Measurements from ENCODE around the gene CBLL1. TPM values are rescaled to one million over a fixed set of nuclear protein-coding genes. Genes with fewer than 3 reads are reported as not detected.
A peak's percentile ranks its signal among the peaks of the same experiment; 100 is the strongest.

Gene CBLL1
- total and polyA plus RNA-seq, 2 of the 13 experiments (the other 11 are each of a cell fraction or from before 2014, with no cell fraction given) = 8.8 to 10.5 TPM

GRCh38 chr7:107779647-107780099 lies 35.7 kb downstream of the CBLL1 start (continued):
- TF ChIP-seq BHLHE40 (IDR thresholded peaks at IDR 0.05; ENCODE audit: low read length) = peak; percentile 41; the same call in 1 of the 2 replicates
- TF ChIP-seq ZNF431 (CRISPR knock-in tag; IDR thresholded peaks at IDR 0.05; ENCODE audit: borderline replicate concordance, low read depth) = peak; percentile 70; the same call in 1 of the 2 replicates
- TF ChIP-seq PPARG (CRISPR knock-in tag; conservative IDR thresholded peaks at IDR 0.05) = peak; percentile 93
- TF ChIP-seq ZBED4 (CRISPR knock-in tag; IDR thresholded peaks at IDR 0.05; ENCODE audit: borderline replicate concordance) = 0 out of 2 replicates have a peak, but pooled peaks have one; percentile 46
- no peak for TF ChIP-seq ZNF354B (CRISPR knock-in tag; IDR thresholded peaks at IDR 0.05)
- no peak for TF ChIP-seq YY1 (IDR thresholded peaks at IDR 0.05; ENCODE audit: insufficient read depth, insufficient replicate concordance, low read depth, low read length)
- peak; percentile 97 for TF ChIP-seq KDM6A (CRISPR knock-in tag; IDR thresholded peaks at IDR 0.05; ENCODE audit: low read depth)
- no peak for TF ChIP-seq ZNF674 (CRISPR knock-in tag; IDR thresholded peaks at IDR 0.05; ENCODE audit: low read depth)
- no peak for TF ChIP-seq SRSF9 (IDR thresholded peaks at IDR 0.05; ENCODE audit: borderline replicate concordance, insufficient read depth, low read depth, low read length, poor library complexity, severe bottlenecking)
- TF ChIP-seq ELF4 (CRISPR knock-in tag; IDR thresholded peaks at IDR 0.05; ENCODE audit: borderline replicate concordance) = peak; percentile 80
- no peak; the same call in 1 of the 2 replicates for TF ChIP-seq ZNF746 (CRISPR knock-in tag; IDR thresholded peaks at IDR 0.05)
- no peak for TF ChIP-seq ZFP37 (CRISPR knock-in tag; IDR thresholded peaks at IDR 0.05; ENCODE audit: borderline replicate concordance)
- TF ChIP-seq GLMP (CRISPR knock-in tag; IDR thresholded peaks at IDR 0.05; ENCODE audit: borderline replicate concordance) = no peak
- TF ChIP-seq SMC3 (IDR thresholded peaks at IDR 0.05; ENCODE audit: low read length) = peak; percentile 45
- TF ChIP-seq ZNF749 (CRISPR knock-in tag; IDR thresholded peaks at IDR 0.05; ENCODE audit: borderline replicate concordance) = peak; percentile 56; the same call in 1 of the 2 replicates
- TF ChIP-seq NAIF1 (CRISPR knock-in tag; IDR thresholded peaks at IDR 0.05; ENCODE audit: borderline replicate concordance) = no peak
- TF ChIP-seq ZNF30 (CRISPR knock-in tag; IDR thresholded peaks at IDR 0.05) = no peak
- no peak for TF ChIP-seq LRRFIP1 (CRISPR knock-in tag; conservative IDR thresholded peaks at IDR 0.05)

All from HepG2 (cell line).